ENCODE results near the gene ADAD2.
A peak's percentile ranks its signal among the peaks of the same experiment; 100 is the strongest.

Gene ADAD2

GRCh38 chr16:84190731-84191388, at the start of gene ADAD2:
ADAD2 (plus strand) TSS chr16:84191157; CDS start chr16:84191231, 74 bp downstream.
- no peaks in the 10 kb centered on the region for H3K36me3 Mint-ChIP-seq (ENCODE audit: low read depth)
- no peak within 1 kb of the TSS for H3K27ac Mint-ChIP-seq
- peak; percentile 25 for DNase-seq
- peaks cover 20% of the 10 kb centered on the region for H3K4me1 Mint-ChIP-seq
- ATAC-seq, result no peak
- no peak within 1 kb of the TSS for H3K4me3 Mint-ChIP-seq
- H3K27me3 Mint-ChIP-seq, result no peaks in the 10 kb centered on the region
- H3K9me3 Mint-ChIP-seq, result no peaks in the 10 kb centered on the region

GRCh38 chr16:84143081-84143480, 47.9 kb upstream of the ADAD2 start:
- Mint-ChIP-seq H3K36me3 (ENCODE audit: low read depth) (no peaks in the 10 kb centered on the region), H3K4me1 (peaks cover 43% of the 10 kb centered on the region), H3K9me3 (no peaks in the 10 kb centered on the region), H3K4me3 (peak overlapping the region; percentile 93), H3K27ac (no peak overlapping the region), H3K27me3 (peaks cover 3% of the 10 kb centered on the region)
- ATAC-seq (no peak), DNase-seq (no peak)

- H3K27me3 Mint-ChIP-seq, result peaks cover 3% of the 10 kb centered on the region
- peak overlapping the region; percentile 86 for H3K27ac Mint-ChIP-seq
- peaks cover 36% of the 10 kb centered on the region for H3K4me1 Mint-ChIP-seq
- no peak for ATAC-seq
- H3K9me3 Mint-ChIP-seq, result no peaks in the 10 kb centered on the region
- no peaks in the 10 kb centered on the region for H3K36me3 Mint-ChIP-seq (ENCODE audit: low read depth)
- DNase-seq, result no peak
- H3K4me3 Mint-ChIP-seq, result peak overlapping the region; percentile 93
These were observed 47.2 kb upstream of the ADAD2 start for GRCh38 chr16:84143784-84144199.

GRCh38 chr16:84144209-84144858, 46.6 kb upstream of the ADAD2 start:
- H3K4me1 Mint-ChIP-seq, result peaks cover 30% of the 10 kb centered on the region
- no peaks in the 10 kb centered on the region for H3K36me3 Mint-ChIP-seq (ENCODE audit: low read depth)
- peak overlapping the region; percentile 86 for H3K27ac Mint-ChIP-seq
- peak; percentile 52 for DNase-seq
- H3K9me3 Mint-ChIP-seq, result no peaks in the 10 kb centered on the region
- H3K27me3 Mint-ChIP-seq, result peaks cover 3% of the 10 kb centered on the region
- peak overlapping the region; percentile 93 for H3K4me3 Mint-ChIP-seq
- ATAC-seq, result peak; percentile 60

GRCh38 chr16:84144859-84145639, 45.9 kb upstream of the ADAD2 start, which contains the start of the genes DNAAF1 and HSDL1:
DNAAF1 (plus strand) TSS chr16:84145308; CDS start chr16:84145441, 133 bp downstream.
HSDL1 (minus strand) TSS chr16:84145177; CDS start chr16:84131321, 13,856 bp downstream.
- Mint-ChIP-seq H3K9me3 (no peaks in the 10 kb centered on the region), H3K4me1 (peaks cover 23% of the 10 kb centered on the region), H3K27ac (peak within 1 kb of the TSS; percentile 86), H3K4me3 (peak within 1 kb of the TSS; percentile 93), H3K36me3 (ENCODE audit: low read depth) (no peaks in the 10 kb centered on the region), H3K27me3 (peaks cover 3% of the 10 kb centered on the region)
- DNase-seq (peak; percentile 96), ATAC-seq (peak; percentile 83)

GRCh38 chr16:84150926-84151325, 40.0 kb upstream of the ADAD2 start:
- Mint-ChIP-seq H3K9me3 (no peaks in the 10 kb centered on the region), H3K27ac (no peak overlapping the region), H3K36me3 (ENCODE audit: low read depth) (no peaks in the 10 kb centered on the region), H3K4me1 (peaks cover 2% of the 10 kb centered on the region), H3K4me3 (no peak overlapping the region), H3K27me3 (peaks cover 13% of the 10 kb centered on the region)
- ATAC-seq, result no peak
- no peak for DNase-seq

- H3K27ac Mint-ChIP-seq, result no peak overlapping the region
- no peak for ATAC-seq
- peaks cover 21% of the 10 kb centered on the region for H3K27me3 Mint-ChIP-seq
- H3K4me3 Mint-ChIP-seq, result no peak overlapping the region
- H3K36me3 Mint-ChIP-seq (ENCODE audit: low read depth), result no peaks in the 10 kb centered on the region
- no peaks in the 10 kb centered on the region for H3K9me3 Mint-ChIP-seq
- no peaks in the 10 kb centered on the region for H3K4me1 Mint-ChIP-seq
- no peak for DNase-seq
These were observed 37.2 kb upstream of the ADAD2 start for GRCh38 chr16:84153660-84154214.

GRCh38 chr16:84155226-84155625, 35.7 kb upstream of the ADAD2 start:
- ATAC-seq (no peak), DNase-seq (no peak)
- H3K27ac Mint-ChIP-seq, result no peak overlapping the region
- no peak overlapping the region for H3K4me3 Mint-ChIP-seq
- no peaks in the 10 kb centered on the region for H3K9me3 Mint-ChIP-seq
- H3K4me1 Mint-ChIP-seq, result no peaks in the 10 kb centered on the region
- H3K36me3 Mint-ChIP-seq (ENCODE audit: low read depth), result no peaks in the 10 kb centered on the region
- peaks cover 32% of the 10 kb centered on the region for H3K27me3 Mint-ChIP-seq

- Mint-ChIP-seq H3K36me3 (ENCODE audit: low read depth) (no peaks in the 10 kb centered on the region), H3K27ac (no peak overlapping the region), H3K4me1 (no peaks in the 10 kb centered on the region), H3K9me3 (no peaks in the 10 kb centered on the region), H3K4me3 (no peak overlapping the region), H3K27me3 (peaks cover 32% of the 10 kb centered on the region)
- DNase-seq, result no peak
- ATAC-seq, result no peak
These were observed 35.2 kb upstream of the ADAD2 start for GRCh38 chr16:84155771-84156170.

GRCh38 chr16:84156342-84156784, 34.6 kb upstream of the ADAD2 start:
- no peaks in the 10 kb centered on the region for H3K9me3 Mint-ChIP-seq
- peaks cover 32% of the 10 kb centered on the region for H3K27me3 Mint-ChIP-seq
- H3K36me3 Mint-ChIP-seq (ENCODE audit: low read depth), result no peaks in the 10 kb centered on the region
- no peak overlapping the region for H3K4me3 Mint-ChIP-seq
- ATAC-seq (no peak), DNase-seq (no peak)
- H3K27ac Mint-ChIP-seq, result no peak overlapping the region
- H3K4me1 Mint-ChIP-seq, result no peaks in the 10 kb centered on the region

GRCh38 chr16:84159007-84159406, 31.9 kb upstream of the ADAD2 start:
- H3K4me1 Mint-ChIP-seq, result no peaks in the 10 kb centered on the region
- ATAC-seq, result no peak
- no peaks in the 10 kb centered on the region for H3K36me3 Mint-ChIP-seq (ENCODE audit: low read depth)
- H3K4me3 Mint-ChIP-seq, result no peak overlapping the region
- no peaks in the 10 kb centered on the region for H3K9me3 Mint-ChIP-seq
- H3K27me3 Mint-ChIP-seq, result peaks cover 34% of the 10 kb centered on the region
- H3K27ac Mint-ChIP-seq, result no peak overlapping the region
- DNase-seq, result no peak

GRCh38 chr16:84159800-84160199, 31.2 kb upstream of the ADAD2 start:
- Mint-ChIP-seq H3K36me3 (ENCODE audit: low read depth) (no peaks in the 10 kb centered on the region), H3K27ac (no peak overlapping the region), H3K27me3 (peaks cover 34% of the 10 kb centered on the region), H3K4me3 (no peak overlapping the region), H3K4me1 (no peaks in the 10 kb centered on the region), H3K9me3 (no peaks in the 10 kb centered on the region)
- DNase-seq (no peak), ATAC-seq (no peak)

GRCh38 chr16:84161037-84161436, 29.9 kb upstream of the ADAD2 start:
- H3K4me3 Mint-ChIP-seq, result no peak overlapping the region
- no peak overlapping the region for H3K27ac Mint-ChIP-seq
- no peaks in the 10 kb centered on the region for H3K36me3 Mint-ChIP-seq (ENCODE audit: low read depth)
- H3K9me3 Mint-ChIP-seq, result no peaks in the 10 kb centered on the region
- H3K27me3 Mint-ChIP-seq, result peaks cover 34% of the 10 kb centered on the region
- DNase-seq (no peak), ATAC-seq (no peak)
- no peaks in the 10 kb centered on the region for H3K4me1 Mint-ChIP-seq

- ATAC-seq (no peak), DNase-seq (no peak)
- Mint-ChIP-seq H3K27me3 (peaks cover 32% of the 10 kb centered on the region), H3K9me3 (no peaks in the 10 kb centered on the region), H3K4me3 (no peak overlapping the region), H3K4me1 (no peaks in the 10 kb centered on the region), H3K36me3 (ENCODE audit: low read depth) (no peaks in the 10 kb centered on the region), H3K27ac (no peak overlapping the region)
These were observed 29.2 kb upstream of the ADAD2 start for GRCh38 chr16:84161801-84162200.
